Measurements from ENCODE around the gene RANGAP1. TPM values are rescaled to one million over a fixed set of nuclear protein-coding genes. Genes with fewer than 3 reads are reported as not detected.

Gene RANGAP1
- total and polyA plus RNA-seq, 2 of the 8 experiments (the other 6 are each of a cell fraction or from before 2014, with no cell fraction given), result 121 to 171 TPM

DNA sequence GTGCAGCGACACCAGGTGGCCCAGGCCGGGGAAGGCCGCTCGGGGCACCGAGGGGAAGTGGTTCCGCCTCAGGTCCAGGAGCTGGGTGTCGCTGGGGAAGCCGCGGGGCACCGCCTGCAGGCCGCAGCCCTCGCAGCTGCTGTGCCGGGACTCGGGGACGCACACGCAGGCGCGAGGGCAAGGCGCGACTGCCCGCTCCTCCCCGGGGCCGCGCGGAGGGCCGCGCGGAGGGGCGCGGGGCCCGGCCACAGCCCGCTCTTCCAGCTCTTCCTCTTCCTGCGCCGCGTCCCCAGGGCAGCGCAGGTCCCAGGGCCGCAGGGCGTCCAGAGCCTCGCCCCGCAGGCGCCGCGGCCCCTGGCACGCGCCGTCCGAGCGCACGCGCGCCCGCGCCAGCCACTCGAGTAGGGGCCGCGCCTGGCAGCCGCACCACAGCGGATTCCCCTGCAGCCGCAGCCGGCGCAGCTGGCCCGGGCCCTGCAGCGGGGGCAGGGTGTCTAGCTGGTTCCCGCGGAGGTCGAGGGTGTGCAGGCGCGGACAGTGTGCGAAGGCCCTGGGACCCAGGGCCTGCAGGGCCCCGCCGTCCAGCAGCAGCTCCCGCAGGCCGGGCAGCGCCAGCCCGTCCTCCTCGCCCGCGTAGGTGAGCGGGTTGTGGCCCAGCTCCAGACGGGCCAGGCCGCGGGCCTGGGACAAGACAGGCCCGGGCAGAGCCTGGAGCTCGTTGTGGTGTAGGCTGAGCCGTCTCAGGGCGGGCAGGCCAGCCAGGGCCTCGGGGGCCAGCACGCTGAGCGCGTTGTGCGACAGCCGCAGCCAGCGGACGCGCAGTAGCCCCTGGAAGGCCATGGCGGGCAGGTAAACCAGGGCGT lies 48.0 kb downstream of the RANGAP1 start (continued):
- TF ChIP-seq BCL11A (IDR thresholded peaks at IDR 0.05; ENCODE audit: low read depth in 2 of 2, low read length in 2 of 2) (no peak), RXRA (IDR thresholded peaks at IDR 0.05; ENCODE audit: insufficient read depth, low read depth, low read length) (no peak), CREB1 (IDR thresholded peaks at IDR 0.05) (peak; percentile 38; the same call in 1 of the 2 replicates), EGR1 (IDR thresholded peaks at IDR 0.05; ENCODE audit: borderline replicate concordance, low read depth, low read length) (peak; percentile 40; the same call in 1 of the 2 replicates), NANOG (IDR thresholded peaks at IDR 0.05; ENCODE audit: insufficient read depth, low read depth, low read length, poor library complexity, severe bottlenecking) (no peak), CTBP2 (IDR thresholded peaks at IDR 0.05; ENCODE audit: borderline replicate concordance, insufficient read depth, insufficient read length, low read length) (peak; percentile 24), PHF8 (conservative IDR thresholded peaks at IDR 0.05; ENCODE audit: low read depth, low read length) (no peak), CEBPB (IDR thresholded peaks at IDR 0.05; ENCODE audit: low read depth, low read length) (no peak), NRF1 (IDR thresholded peaks at IDR 0.05; ENCODE audit: low read depth, low read length) (no peak), ATF3 (IDR thresholded peaks at IDR 0.05; ENCODE audit: insufficient read depth, low read depth, low read length) (no peak), FOSL1 (IDR thresholded peaks at IDR 0.05; ENCODE audit: insufficient read depth, low read depth, low read length) (no peak), SP2 (IDR thresholded peaks at IDR 0.05; ENCODE audit: low read length) (no peak), KDM5A (IDR thresholded peaks at IDR 0.05; ENCODE audit: low read length) (no peak), MAFK (IDR thresholded peaks at IDR 0.05; ENCODE audit: low read depth, low read length) (no peak), CHD1 (IDR thresholded peaks at IDR 0.05; ENCODE audit: low read depth, low read length) (no peak), TCF12 (IDR thresholded peaks at IDR 0.05; ENCODE audit: low read depth, low read length) (no peak), SP4 (IDR thresholded peaks at IDR 0.05; ENCODE audit: low read length) (no peak), HDAC2 (IDR thresholded peaks at IDR 0.05; ENCODE audit: borderline replicate concordance in 1 of 2, low read depth in 2 of 2, low read length in 2 of 2) (no peak; a peak in 1 of 4 replicates), CTCF (IDR thresholded peaks at IDR 0.05; ENCODE audit: control extremely low read depth in 1 of 3, insufficient read depth in 1 of 3, low read depth in 1 of 3, low read length in 3 of 3) (peak; percentile 76 to 85 (median 83))
